ENCODE results near the gene OCRL.
"Not testable (repeated sequence)": the region's sequence is repeated elsewhere in the genome, so short reads cannot be mapped to it uniquely, and the experiment has no call there.

The OCRL gene

DNA sequence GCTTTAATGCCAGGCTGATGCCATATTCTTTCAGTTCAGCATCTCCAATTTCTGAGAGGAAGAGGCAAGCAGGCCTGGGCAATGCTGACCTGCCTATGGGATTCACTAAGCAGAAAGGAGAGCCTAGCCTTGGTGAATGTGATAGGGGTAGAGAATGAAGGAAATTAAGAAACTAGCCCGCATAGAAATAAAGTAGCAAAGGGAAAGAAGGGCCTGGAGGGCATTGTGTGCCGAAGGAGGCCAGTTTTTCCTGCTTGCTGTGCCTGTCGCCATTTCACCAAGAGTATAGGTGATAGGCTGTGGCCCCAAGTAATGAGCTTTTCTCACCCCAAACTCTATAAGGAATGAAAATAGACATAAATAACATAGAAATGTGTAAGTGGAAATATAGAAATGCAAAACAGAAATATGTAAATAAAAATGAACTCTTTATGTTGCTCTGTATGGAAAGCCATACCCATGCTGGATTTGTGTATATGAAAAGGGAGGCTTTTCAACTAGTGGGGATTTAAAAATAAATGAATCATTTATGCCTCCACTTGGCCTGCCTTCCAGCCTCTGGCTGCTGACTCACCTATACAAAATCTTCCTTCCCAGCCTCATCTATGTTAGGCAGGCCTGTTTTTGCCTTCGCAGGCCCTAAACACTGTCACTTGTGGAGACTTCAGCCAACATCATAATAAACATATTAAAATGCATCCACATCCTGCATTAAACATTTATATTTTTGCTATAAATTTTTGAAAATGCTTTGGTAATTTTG, 5.1 kb upstream of the OCRL start:
- DNase-seq (ENCODE audit: low spot score): no peak

GRCh38 chrX:129540722-129541184, 694 bp downstream of the OCRL start:
- no peak for DNase-seq (ENCODE audit: low spot score)

DNA sequence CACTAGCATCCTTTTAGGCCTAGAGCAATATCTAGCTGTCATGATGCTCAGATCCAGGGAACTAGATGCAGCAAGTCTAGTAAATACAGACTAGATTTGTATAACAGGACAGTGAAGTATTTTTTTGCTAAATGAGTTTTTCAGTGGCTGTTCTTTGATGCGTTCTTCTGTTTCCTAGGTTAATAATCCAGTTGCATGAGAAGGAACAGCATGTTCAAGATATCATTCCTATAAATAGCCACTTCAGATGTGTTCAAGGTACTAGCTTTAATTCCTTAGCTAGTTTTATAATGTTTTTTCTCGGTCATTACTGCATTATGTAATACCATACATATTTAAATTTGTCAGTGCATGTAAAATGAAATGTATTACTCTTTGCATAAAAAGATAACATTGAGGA, 4.7 kb downstream of the OCRL start:
- no peak for DNase-seq (ENCODE audit: low spot score)

DNA sequence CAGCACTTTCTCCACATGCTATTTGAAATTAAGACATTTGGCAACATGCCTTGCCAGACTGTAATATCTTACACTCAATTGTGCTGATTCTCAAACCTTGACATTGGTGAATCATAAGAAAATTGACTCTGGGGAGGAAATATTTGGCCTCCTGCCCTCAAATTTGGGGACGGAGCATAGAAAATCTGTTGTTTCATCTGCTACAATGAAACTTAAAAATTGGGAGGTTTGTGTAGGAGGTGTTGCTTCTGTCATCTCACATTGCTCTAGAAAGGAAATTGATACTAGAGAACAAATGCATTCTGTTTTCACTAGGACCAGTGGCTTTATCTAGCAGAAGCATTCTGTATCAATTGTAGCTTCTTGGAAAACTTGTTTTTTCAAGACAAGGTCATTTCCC, 5.3 kb downstream of the OCRL start:
- no peak for DNase-seq (ENCODE audit: low spot score)

DNA sequence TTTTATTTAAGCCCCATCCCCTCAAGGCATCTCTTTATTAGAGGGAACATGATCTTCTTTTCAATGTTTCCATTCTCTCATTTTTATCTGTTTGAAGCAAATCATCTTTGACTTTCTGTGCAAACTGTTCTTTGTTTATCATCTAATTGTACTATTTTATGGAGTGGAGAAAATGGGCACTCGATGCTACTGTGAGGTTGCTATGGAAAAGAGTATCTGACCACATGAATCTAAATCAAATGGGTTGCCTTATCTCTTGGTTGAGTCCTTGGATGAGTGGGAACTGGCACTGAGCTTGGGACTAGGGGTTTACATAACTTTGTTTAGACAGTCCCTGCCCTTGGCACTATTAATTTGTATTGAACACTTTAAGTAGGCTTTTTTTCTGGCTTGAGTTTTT, 9.1 kb downstream of the OCRL start:
- no peak for DNase-seq (ENCODE audit: low spot score)

- no peak for DNase-seq (ENCODE audit: low spot score)
Observed at GRCh38 chrX:129553619-129554288, 13.7 kb downstream of the OCRL start.

- not testable (repeated sequence) for DNase-seq (ENCODE audit: low spot score)
Observed at GRCh38 chrX:129554816-129555215, 14.8 kb downstream of the OCRL start.

DNA sequence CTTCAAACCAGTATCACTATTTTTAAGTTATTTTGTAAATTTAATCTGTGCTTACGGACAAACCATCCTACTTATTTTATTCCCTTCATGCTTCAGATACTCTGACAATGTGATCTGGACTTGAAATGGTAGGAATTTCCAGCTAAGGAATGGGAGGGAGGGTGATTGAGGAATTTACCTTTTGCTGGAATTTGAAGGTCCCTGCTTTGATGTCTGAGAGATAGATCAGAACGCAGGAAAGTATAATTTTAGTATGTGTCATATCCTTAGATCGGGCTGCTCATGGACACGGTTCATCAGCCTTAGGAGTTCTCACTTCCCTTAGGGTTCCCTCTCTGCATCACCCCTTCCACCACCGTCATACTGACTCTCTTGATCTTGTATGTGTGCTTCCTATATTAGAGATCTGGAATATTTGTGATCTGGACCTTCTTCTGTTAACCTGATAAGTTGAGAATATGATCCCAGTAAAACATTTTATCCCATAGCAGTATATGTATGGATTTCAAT, 16.8 kb downstream of the OCRL start:
- DNase-seq (ENCODE audit: low spot score): no peak

GRCh38 chrX:129557844-129558480, 17.9 kb downstream of the OCRL start:
- no peak for DNase-seq (ENCODE audit: low spot score)

DNA sequence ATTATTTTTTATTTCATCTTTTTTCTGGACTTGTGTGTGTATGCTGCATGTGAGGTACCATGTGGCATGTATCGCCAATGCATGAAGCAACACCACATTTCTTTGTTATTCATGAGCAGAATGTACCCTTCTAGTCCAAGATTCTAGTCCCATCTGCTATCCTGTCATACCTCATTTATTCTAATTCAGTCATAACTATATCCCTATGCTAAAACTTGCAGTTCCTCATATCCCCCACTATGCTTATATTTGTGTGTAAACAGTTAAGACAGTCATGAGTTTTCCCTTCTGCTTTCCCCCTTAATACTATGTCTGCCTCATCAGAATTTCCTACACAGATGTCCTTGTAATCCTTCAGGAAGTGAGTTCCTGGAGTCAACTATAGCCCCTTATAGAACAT, 19.7 kb downstream of the OCRL start:
- DNase-seq (ENCODE audit: low spot score): no peak

DNA sequence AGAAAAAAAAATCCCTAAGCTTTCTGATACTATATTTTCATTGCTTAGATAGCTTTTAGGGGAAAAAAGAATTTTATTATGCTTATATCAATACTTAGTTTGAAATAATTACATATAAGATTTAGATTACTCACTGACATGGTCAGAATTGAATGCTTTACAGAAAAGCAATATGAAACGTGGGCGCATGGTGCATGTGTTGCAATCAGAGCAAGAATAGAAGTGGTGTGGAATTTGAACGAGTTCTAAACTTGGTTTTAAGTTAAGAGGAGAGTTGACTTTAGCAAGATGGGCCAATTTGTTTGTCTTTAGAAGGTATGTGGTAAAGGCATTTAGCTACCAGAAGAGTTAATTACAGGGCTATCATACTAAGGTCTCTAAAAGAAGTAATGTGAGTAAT, 21.4 kb downstream of the OCRL start:
- DNase-seq (ENCODE audit: low spot score): no peak

DNA sequence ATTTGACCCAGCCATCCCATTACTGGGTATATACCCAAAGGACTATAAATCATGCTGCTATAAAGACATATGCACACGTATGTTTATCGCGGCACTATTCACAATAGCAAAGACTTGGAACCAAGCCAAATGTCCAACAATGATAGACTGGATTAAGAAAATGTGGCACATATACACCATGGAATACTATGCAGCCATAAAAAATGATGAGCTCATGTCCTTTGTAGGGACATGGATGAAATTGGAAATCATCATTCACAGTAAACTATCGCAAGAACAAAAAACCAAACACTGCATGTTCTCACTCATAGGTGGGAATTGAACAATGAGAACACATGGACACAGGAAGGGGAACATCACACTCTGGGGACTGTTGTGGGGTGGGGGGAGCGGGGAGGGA, 24.3 kb downstream of the OCRL start:
- DNase-seq (ENCODE audit: low spot score): not testable (repeated sequence)

- DNase-seq (ENCODE audit: low spot score): no peak
Observed at GRCh38 chrX:129565046-129565650, 25.1 kb downstream of the OCRL start.

GRCh38 chrX:129566073-129566472, 26.0 kb downstream of the OCRL start:
- DNase-seq (ENCODE audit: low spot score): no peak

- no peak for DNase-seq (ENCODE audit: low spot score)
Observed at GRCh38 chrX:129568349-129568748, 28.3 kb downstream of the OCRL start.

DNA sequence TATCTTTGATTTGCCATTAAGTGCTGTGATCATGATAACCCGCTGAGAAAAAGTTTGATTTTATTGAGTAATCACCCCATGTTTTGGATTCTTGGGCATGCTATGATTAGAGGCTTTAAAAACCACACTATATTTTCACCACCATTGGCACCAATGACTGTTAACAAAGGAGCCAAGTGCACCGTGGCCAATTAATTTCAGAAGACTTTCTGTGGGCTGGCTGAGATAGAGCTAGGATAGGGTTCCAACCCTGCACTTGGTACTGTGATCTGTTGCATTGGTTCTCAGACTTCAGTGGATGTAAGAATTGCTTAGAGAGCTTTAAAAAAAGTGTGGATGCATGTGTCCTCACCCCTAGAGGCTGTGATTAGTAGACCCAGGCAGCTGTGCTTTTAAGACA, 32.4 kb downstream of the OCRL start:
- DNase-seq (ENCODE audit: low spot score): no peak

GRCh38 chrX:129573652-129574051, 33.6 kb downstream of the OCRL start:
- not testable (repeated sequence) for DNase-seq (ENCODE audit: low spot score)

DNA sequence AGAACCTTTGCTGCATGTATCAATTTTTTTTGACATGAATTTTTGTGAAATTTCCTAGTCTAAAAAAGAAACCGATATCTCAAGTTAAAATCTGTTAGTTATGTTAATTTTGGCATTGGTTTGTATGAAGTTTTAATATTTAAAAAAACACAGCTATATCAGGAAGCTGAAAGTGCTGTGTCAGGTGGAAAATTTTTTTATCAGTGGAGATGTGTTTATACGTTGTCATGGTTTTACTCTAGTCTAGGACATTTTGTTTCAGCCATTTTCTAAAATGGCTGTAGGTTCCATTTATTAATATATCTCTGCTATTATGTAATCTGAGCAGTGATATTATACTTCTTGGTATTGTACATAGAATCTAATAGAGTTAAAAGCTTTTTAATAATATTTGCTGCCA, 34.2 kb downstream of the OCRL start:
- no peak for DNase-seq (ENCODE audit: low spot score)

- DNase-seq (ENCODE audit: low spot score): no peak
Observed at GRCh38 chrX:129576539-129576938, 36.5 kb downstream of the OCRL start.

- DNase-seq (ENCODE audit: low spot score): no peak
Observed at GRCh38 chrX:129577473-129577872, 37.4 kb downstream of the OCRL start.

DNA sequence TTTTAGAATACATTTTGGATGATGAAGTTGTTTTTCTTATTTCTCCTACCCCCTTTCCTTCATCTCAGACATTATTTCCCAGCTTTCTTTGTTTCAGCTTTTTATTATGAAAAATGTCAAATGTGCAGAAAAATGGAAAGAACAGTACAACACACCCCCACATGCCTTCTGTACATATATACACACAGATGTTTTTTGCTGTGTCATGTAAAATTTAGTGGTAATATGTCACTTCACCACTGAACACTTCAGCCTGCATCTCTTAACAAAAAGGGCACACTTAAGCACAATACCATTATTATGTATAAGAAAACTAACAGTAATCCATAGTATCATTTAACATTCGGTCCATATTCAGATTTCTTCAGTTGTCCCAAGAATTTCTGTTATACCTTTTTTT, 37.8 kb downstream of the OCRL start:
- no peak for DNase-seq (ENCODE audit: low spot score)

GRCh38 chrX:129581904-129582303, 41.8 kb downstream of the OCRL start:
- no peak for DNase-seq (ENCODE audit: low spot score)

DNA sequence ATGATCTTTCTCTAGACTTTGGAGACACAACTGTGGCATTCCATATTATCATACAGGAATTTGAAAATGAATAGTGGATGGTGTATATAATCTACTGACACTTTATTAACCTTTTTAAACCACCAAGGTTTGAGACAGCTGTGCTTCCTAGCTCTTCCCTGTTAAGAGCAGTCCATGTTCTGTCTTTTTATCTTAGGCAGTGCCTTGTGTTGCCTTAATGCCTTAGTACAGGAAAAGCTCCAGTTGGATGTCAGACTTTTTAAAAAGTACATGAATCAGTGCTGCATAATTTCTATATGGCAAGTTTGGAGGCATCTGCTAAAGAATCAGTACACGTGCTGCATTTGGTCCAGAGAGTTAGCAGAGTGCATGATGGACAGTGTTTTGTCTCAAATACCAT, 45.1 kb downstream of the OCRL start:
- DNase-seq (ENCODE audit: low spot score): no peak
